ENCODE results near the gene SLFN5.

SLFN5 gene

DNA sequence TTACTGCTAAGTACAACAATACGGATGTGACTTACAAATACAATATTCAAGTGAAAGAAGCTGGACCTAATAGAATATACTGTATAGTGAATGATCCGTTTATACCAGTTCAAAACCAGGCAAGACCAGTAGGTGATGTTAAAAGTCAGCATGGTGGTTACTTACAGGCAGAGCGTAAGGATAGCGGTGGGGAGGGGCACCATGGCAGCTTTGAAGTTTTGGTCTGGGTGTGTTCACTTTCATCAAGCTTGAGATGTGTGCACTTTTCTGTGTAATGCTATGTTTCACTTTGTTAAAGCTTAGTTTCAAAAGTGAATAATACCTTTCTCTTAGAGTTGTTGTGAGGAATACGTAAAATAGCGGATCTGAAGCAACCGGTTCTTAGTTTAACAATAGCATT, 32.1 kb upstream of the SLFN5 start:
- no peak for DNase-seq

DNA sequence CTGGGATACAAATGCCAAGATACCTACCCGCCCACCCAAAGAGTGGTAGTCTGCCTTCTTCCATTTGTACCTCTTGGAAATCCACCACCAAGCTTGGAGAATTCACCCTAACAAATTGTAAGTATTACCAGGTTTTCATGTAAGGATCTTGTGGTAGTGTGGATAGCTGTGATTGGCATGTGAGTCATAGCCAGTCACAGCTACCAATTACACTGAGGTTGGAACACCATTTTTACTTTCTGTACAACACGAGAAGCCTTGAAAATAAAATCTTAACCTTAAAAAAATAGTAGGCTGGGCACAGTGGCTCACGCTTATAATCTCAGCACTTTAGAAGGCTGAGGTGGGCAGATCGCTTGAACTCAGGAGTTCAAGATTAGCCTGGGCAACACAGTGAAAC, 30.2 kb upstream of the SLFN5 start:
- Histone ChIP-seq H3K36me3 (ENCODE audit: control insufficient read depth in 1 of 2, insufficient read depth in 2 of 2, low read length in 2 of 2) (no peaks in the 10 kb centered on the region), H4K8ac (ENCODE audit: low read depth, low read length) (no peak overlapping the region), H3K23ac (ENCODE audit: low read length) (no peak overlapping the region), H3K9me3 (ENCODE audit: insufficient read depth, low read depth, low read length) (no peaks in the 10 kb centered on the region), H4K12ac (ENCODE audit: low read depth, low read length) (no peak overlapping the region), H3K79me1 (ENCODE audit: low read length) (no peaks in the 10 kb centered on the region), H3K4me2 (ENCODE audit: low read length) (no peak overlapping the region), H2AFZ (ENCODE audit: insufficient read depth, low read length, poor library complexity) (no peak overlapping the region), H2BK5ac (ENCODE audit: low read depth, low read length, poor library complexity) (no peak overlapping the region), H3K79me2 (ENCODE audit: control insufficient read depth, insufficient read depth, low read length, poor library complexity) (no peaks in the 10 kb centered on the region), H3K4me1 (ENCODE audit: control insufficient read depth in 1 of 2, insufficient read depth in 2 of 2, low read length in 2 of 2) (no peaks in the 10 kb centered on the region), H3K4me3 (ENCODE audit: low read depth, low read length) (no peak overlapping the region), H2BK12ac (ENCODE audit: low read length) (no peak overlapping the region), H3K27me3 (ENCODE audit: insufficient read depth, low read length) (no peaks in the 10 kb centered on the region), H2BK120ac (ENCODE audit: insufficient read depth, low read length, poor library complexity) (no peak overlapping the region), H2AK5ac (ENCODE audit: low read length) (no peak overlapping the region), H3K27ac (ENCODE audit: low read depth, low read length) (no peak overlapping the region), H4K91ac (ENCODE audit: low read depth, low read length) (no peak overlapping the region), H3K14ac (ENCODE audit: low read length) (no peak overlapping the region), H3K9ac (ENCODE audit: low read length) (no peak overlapping the region), H3K4ac (ENCODE audit: low read depth, low read length) (no peak overlapping the region), H3K18ac (ENCODE audit: low read length) (no peak overlapping the region)
- no CpG with 5 or more reads among the region's 4 CpGs for WGBS (ENCODE audit: extremely low coverage, insufficient coverage, insufficient read length)
- DNase-seq: no peak

More for the DNA sequence above, 32.1 kb upstream of the SLFN5 start:
- Histone ChIP-seq H3K9me3 (ENCODE audit: insufficient read depth, low read depth, low read length) (no peaks in the 10 kb centered on the region), H2BK5ac (ENCODE audit: low read depth, low read length, poor library complexity) (no peak overlapping the region), H4K12ac (ENCODE audit: low read depth, low read length) (no peak overlapping the region), H3K4me3 (ENCODE audit: low read depth, low read length) (no peak overlapping the region), H3K4me2 (ENCODE audit: low read length) (no peak overlapping the region), H3K23ac (ENCODE audit: low read length) (no peak overlapping the region), H3K14ac (ENCODE audit: low read length) (no peak overlapping the region), H4K91ac (ENCODE audit: low read depth, low read length) (no peak overlapping the region), H2BK12ac (ENCODE audit: low read length) (no peak overlapping the region), H3K36me3 (ENCODE audit: control insufficient read depth in 1 of 2, insufficient read depth in 2 of 2, low read length in 2 of 2) (no peaks in the 10 kb centered on the region), H3K4ac (ENCODE audit: low read depth, low read length) (no peak overlapping the region), H3K9ac (ENCODE audit: low read length) (no peak overlapping the region), H2AK5ac (ENCODE audit: low read length) (no peak overlapping the region), H3K4me1 (ENCODE audit: control insufficient read depth in 1 of 2, insufficient read depth in 2 of 2, low read length in 2 of 2) (no peaks in the 10 kb centered on the region), H2BK120ac (ENCODE audit: insufficient read depth, low read length, poor library complexity) (no peak overlapping the region), H3K27me3 (ENCODE audit: insufficient read depth, low read length) (no peaks in the 10 kb centered on the region), H3K18ac (ENCODE audit: low read length) (no peak overlapping the region), H2AFZ (ENCODE audit: insufficient read depth, low read length, poor library complexity) (no peak overlapping the region), H3K79me2 (ENCODE audit: control insufficient read depth, insufficient read depth, low read length, poor library complexity) (no peaks in the 10 kb centered on the region), H3K27ac (ENCODE audit: low read depth, low read length) (no peak overlapping the region), H4K8ac (ENCODE audit: low read depth, low read length) (no peak overlapping the region), H3K79me1 (ENCODE audit: low read length) (no peaks in the 10 kb centered on the region)
- whole genome bisulfite sequencing (ENCODE audit: extremely low coverage, insufficient coverage, insufficient read length): no CpG with 5 or more reads among the region's 7 CpGs

DNA sequence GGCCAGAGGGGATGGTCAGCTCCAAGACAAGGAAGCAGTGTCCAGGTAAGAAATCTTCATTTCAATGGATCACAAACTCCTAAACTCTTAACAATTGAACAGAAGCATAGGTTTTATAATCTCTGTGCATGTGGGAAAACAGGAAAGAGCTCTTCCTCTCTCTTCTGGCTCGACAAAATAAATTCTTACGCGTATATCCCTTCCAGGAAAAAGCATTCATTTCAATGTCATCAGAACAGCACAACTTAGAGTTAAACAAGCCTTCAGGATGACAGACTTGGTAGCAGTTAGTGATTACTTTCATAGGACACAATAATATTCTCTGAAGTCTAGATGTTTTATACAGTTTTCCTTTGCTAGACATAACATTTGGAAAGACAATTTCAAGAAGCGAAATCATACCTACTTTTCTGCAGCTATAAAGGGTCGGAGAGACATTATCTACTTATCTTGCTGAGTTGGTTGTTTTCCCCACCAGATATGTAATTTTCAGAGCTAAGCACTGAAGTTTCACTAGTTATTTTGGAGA, 29.4 kb upstream of the SLFN5 start:
- no peak overlapping the region for H3K4me3 ChIP-seq (ENCODE audit: low read depth, low read length)
- no peak overlapping the region for H3K4ac ChIP-seq (ENCODE audit: low read depth, low read length)
- H3K9ac ChIP-seq (ENCODE audit: low read length): no peak overlapping the region
- no peak overlapping the region for H3K23ac ChIP-seq (ENCODE audit: low read length)
- H4K8ac ChIP-seq (ENCODE audit: low read depth, low read length): no peak overlapping the region
- H3K14ac ChIP-seq (ENCODE audit: low read length): no peak overlapping the region
- no peak overlapping the region for H4K91ac ChIP-seq (ENCODE audit: low read depth, low read length)
- no peak overlapping the region for H2BK120ac ChIP-seq (ENCODE audit: insufficient read depth, low read length, poor library complexity)
- no peaks in the 10 kb centered on the region for H3K79me2 ChIP-seq (ENCODE audit: control insufficient read depth, insufficient read depth, low read length, poor library complexity)
- H3K18ac ChIP-seq (ENCODE audit: low read length): no peak overlapping the region
- no peaks in the 10 kb centered on the region for H3K36me3 ChIP-seq (ENCODE audit: control insufficient read depth in 1 of 2, insufficient read depth in 2 of 2, low read length in 2 of 2)
- WGBS (ENCODE audit: extremely low coverage, insufficient coverage, insufficient read length): no CpG with 5 or more reads among the region's 5 CpGs
- H3K27ac ChIP-seq (ENCODE audit: low read depth, low read length): no peak overlapping the region
- H2BK12ac ChIP-seq (ENCODE audit: low read length): no peak overlapping the region
- H3K9me3 ChIP-seq (ENCODE audit: insufficient read depth, low read depth, low read length): no peaks in the 10 kb centered on the region
- no peak for DNase-seq
- no peak overlapping the region for H2AFZ ChIP-seq (ENCODE audit: insufficient read depth, low read length, poor library complexity)
- no peak overlapping the region for H2BK5ac ChIP-seq (ENCODE audit: low read depth, low read length, poor library complexity)
- H3K4me1 ChIP-seq (ENCODE audit: control insufficient read depth in 1 of 2, insufficient read depth in 2 of 2, low read length in 2 of 2): no peaks in the 10 kb centered on the region
- H3K79me1 ChIP-seq (ENCODE audit: low read length): no peaks in the 10 kb centered on the region
- H3K4me2 ChIP-seq (ENCODE audit: low read length): no peak overlapping the region
- H4K12ac ChIP-seq (ENCODE audit: low read depth, low read length): no peak overlapping the region
- H2AK5ac ChIP-seq (ENCODE audit: low read length): no peak overlapping the region
- H3K27me3 ChIP-seq (ENCODE audit: insufficient read depth, low read length): no peaks in the 10 kb centered on the region

DNA sequence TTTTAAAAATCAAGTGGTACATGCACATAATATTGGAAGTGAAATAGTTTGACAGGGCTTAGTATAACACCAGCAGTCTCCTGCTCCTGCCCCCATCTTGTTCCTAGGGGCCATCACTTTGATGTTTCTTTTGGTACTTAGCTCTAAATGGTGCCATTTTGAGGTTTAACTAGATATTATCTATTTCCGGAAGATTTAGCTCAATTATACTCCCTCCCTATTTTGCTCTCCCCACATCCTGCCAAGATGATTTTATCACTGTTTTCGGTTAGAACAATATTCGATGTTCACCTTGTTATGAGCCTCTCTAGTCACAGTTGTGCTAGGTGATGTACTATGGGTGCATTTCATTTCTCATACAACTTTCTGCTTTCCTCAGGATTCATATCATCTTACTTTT, 28.7 kb upstream of the SLFN5 start:
- Histone ChIP-seq H3K27ac (ENCODE audit: low read depth, low read length) (no peak overlapping the region), H2BK5ac (ENCODE audit: low read depth, low read length, poor library complexity) (no peak overlapping the region), H3K4me3 (ENCODE audit: low read depth, low read length) (no peak overlapping the region), H3K4me2 (ENCODE audit: low read length) (no peak overlapping the region), H2AFZ (ENCODE audit: insufficient read depth, low read length, poor library complexity) (no peak overlapping the region), H4K91ac (ENCODE audit: low read depth, low read length) (no peak overlapping the region), H3K4ac (ENCODE audit: low read depth, low read length) (no peak overlapping the region), H3K36me3 (ENCODE audit: control insufficient read depth in 1 of 2, insufficient read depth in 2 of 2, low read length in 2 of 2) (no peaks in the 10 kb centered on the region), H3K14ac (ENCODE audit: low read length) (no peak overlapping the region), H2AK5ac (ENCODE audit: low read length) (no peak overlapping the region), H4K8ac (ENCODE audit: low read depth, low read length) (no peak overlapping the region), H3K9me3 (ENCODE audit: insufficient read depth, low read depth, low read length) (no peaks in the 10 kb centered on the region), H3K18ac (ENCODE audit: low read length) (no peak overlapping the region), H3K79me2 (ENCODE audit: control insufficient read depth, insufficient read depth, low read length, poor library complexity) (no peaks in the 10 kb centered on the region), H2BK120ac (ENCODE audit: insufficient read depth, low read length, poor library complexity) (no peak overlapping the region), H3K23ac (ENCODE audit: low read length) (no peak overlapping the region), H3K4me1 (ENCODE audit: control insufficient read depth in 1 of 2, insufficient read depth in 2 of 2, low read length in 2 of 2) (no peaks in the 10 kb centered on the region), H2BK12ac (ENCODE audit: low read length) (no peak overlapping the region), H3K79me1 (ENCODE audit: low read length) (no peaks in the 10 kb centered on the region), H3K27me3 (ENCODE audit: insufficient read depth, low read length) (no peaks in the 10 kb centered on the region), H3K9ac (ENCODE audit: low read length) (no peak overlapping the region), H4K12ac (ENCODE audit: low read depth, low read length) (no peak overlapping the region)
- DNase-seq: no peak
- no CpG with 5 or more reads among the region's 3 CpGs for WGBS (ENCODE audit: extremely low coverage, insufficient coverage, insufficient read length)

Data from trophoblast cell (in vitro differentiated cells and primary cell).